GM18867 (cell line): Measurements from ENCODE around the gene BLM.
"Not testable (repeated sequence)": the region's sequence is repeated elsewhere in the genome, so short reads cannot be mapped to it uniquely, and the experiment has no call there.

Experiments used
- ATAC-seq: cut with Tn5 transposase; IDR thresholded peaks from one replicate; pipeline ENCODE4 v1.9.1; 2021; ENCODE audit warnings: mild to moderate bottlenecking, moderate library complexity; ENCODE audit not compliant: unreplicated experiment

Gene BLM

DNA sequence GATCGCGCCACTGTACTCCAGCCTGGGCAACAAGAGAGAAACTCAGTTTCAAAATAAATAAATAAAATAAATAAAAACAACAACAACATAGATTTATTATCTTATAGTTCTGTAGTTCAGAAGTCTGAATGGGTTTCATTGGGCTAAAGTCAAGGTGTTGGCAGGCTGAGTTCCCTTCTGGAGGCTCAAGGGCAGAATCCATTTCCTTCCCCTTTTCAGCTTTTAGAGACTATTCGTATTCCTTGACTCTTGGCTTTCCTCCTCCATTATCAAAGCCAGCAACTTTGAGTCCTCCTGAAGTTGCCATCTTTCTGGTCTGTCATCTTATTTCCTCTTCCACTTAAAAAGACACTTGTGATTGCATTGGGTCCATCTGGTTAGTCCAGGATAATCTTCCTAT lies 12.1 kb downstream of the BLM start:
- no peak for ATAC-seq

- no peak for ATAC-seq
These were observed 13.1 kb downstream of the BLM start for GRCh38 chr15:90730290-90730689.

- no peak for ATAC-seq
These were observed 18.8 kb downstream of the BLM start for GRCh38 chr15:90735923-90736322.

GRCh38 chr15:90740545-90740944 lies 23.4 kb downstream of the BLM start:
- not testable (repeated sequence) for ATAC-seq

DNA sequence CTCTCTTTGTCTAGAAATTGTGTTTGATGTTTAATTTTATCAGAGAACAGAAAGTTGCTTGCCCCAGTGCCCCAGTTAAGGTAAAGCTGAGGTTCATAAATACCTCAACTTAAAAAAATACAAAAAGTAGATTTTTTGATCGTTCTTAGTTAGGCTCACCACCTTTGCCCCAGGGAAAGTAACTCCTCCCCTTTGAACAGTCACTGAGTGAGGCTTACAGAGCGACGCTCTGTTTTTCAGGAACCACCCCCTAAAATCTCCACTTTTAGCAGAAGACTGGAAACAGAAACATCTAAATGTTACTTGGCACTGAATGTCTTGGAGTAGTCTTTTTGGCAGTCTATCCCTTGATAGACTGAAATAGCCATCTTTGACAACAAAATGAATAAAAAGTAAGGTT lies 24.9 kb downstream of the BLM start:
- no peak for ATAC-seq

DNA sequence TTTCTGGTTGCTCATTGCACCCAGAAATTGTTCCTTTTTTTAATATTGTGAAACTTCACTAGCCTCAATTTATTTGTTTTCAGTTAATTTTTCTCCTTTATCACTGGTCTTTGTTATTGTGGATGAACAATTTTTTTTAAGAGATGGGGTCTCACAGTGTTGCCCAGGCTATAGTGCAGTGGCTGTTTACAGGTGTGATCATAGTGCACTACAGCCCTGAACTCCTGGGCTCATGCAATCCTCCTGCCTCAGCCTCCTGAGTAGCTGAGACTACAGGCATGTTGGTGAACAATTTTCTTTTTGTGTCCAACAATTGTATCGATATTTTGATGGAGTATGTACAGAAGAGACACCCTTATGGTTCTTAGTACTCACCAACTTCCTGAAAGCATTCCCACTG lies 26.3 kb downstream of the BLM start:
- ATAC-seq, result no peak

GRCh38 chr15:90744759-90745402 lies 27.7 kb downstream of the BLM start:
- no peak for ATAC-seq

GRCh38 chr15:90749754-90750153 lies 32.6 kb downstream of the BLM start:
- peak; percentile 66 for ATAC-seq

DNA sequence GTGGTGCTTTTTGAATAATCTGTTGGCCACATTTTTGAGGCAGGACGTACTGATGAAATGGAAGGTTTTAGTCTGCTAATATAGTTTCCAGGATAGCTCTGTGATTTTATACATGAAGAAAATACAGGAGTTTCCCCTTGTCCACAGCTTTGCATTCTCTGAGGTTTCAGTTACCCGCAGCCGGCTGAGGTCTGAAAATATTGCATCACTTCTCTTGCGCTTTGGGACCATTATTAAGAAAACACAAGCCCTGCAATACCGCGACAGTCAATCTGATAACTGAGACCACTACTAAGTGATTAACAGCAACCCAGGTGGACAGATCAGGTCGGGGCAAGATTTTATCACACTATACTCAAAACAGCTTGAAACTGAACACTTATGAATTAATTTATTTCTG lies 33.0 kb downstream of the BLM start:
- ATAC-seq, result no peak

DNA sequence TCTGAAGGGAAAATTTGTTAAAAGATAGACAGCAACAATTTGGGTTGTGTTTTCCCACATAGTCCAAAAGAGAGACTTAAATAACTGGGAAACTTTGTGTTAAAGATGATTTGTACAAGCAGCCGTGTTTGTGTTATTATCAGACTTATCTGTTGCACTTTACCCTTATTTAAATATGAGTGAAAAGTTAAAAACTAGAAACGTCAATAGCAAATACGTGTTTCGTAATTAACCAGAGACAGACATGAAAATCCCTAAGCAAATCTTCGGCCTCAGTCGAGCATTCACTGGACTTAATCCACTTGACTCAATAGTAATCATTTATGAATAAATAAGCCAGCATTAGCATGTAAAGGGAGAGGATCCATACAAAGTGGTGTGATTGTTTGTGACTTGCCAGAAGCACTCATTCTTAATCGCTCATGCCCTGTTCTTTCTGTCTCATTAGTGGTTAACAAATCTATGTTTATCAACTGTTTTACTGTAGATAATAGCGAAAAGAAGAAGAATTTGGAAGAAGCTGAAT lies 34.2 kb downstream of the BLM start:
- no peak for ATAC-seq

DNA sequence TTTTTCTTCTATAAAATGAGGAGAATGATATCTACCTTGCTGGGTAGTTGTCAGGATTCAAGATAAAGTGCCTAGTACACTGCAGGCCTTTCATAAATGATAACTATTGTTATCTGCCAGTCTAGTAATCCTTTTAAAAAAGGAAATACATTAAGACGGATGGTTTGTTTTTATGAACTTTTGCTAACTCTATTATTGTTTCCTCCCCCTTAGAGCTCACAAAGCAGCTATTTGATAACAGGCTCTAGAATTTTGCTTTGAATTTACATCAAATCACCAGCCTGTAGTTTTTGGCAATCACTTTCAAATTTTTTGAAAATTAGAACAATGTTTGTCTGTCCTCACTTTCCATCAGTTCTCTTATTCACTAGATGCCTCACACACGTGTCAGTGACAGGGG lies 39.8 kb downstream of the BLM start:
- no peak for ATAC-seq

DNA sequence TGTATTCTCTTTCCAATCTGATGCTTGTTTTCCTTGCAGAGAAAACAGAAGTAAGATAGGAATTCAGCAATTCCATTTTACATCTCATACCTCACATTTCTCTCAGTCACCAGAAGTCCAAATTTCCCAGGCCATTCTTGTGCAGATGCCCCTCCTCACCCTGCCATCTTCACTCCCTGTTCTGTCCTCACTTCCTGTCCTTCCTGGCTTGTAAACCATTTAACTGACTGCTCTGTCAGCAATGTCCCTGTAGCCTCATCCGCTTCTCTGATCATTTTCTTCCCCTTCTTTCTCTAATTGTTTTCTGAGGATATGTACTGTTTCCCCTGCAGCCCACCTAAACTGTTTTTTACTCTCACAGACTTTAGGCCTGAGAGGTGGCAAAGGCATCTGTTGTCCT lies 40.3 kb downstream of the BLM start:
- no peak for ATAC-seq

- no peak for ATAC-seq
These were observed 43.6 kb downstream of the BLM start for GRCh38 chr15:90760661-90761232.

- no peak for ATAC-seq
These were observed 44.5 kb downstream of the BLM start for GRCh38 chr15:90761629-90762028.

- no peak for ATAC-seq
These were observed 45.0 kb downstream of the BLM start for GRCh38 chr15:90762109-90762508.

DNA sequence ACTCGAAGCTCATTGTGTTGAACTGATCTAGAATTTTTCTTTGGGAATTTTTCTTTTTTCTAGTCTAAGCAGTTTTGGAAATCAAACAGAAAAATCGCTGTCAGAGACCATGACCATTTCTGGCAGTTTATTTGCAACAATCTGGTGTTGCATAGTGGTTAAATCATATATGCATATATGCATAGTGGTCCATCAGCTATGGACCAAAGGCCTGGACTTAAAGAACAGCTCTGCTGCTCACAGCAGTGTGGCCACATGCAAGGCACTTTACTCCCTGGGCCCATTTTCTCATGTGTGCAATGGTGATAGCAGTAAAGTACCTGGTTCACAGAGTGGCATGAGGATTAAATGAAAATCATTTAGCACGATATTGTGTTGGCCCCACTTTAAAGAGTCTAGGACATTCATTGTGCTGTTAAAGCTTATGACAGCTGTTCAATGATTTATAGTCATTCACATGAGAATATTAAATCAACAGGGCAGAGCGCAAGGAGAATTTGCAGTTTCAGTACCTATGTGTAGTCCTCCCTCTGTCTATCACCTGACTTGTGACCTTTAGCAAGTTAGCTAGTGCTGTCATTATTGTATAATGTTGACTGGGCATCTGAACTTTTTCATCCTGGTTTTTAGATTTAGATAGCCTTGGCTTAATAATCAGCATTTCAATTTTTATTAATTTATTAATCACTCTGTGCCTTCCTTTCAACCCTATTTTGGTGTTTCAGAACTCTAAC lies 46.4 kb downstream of the BLM start:
- ATAC-seq, result no peak

DNA sequence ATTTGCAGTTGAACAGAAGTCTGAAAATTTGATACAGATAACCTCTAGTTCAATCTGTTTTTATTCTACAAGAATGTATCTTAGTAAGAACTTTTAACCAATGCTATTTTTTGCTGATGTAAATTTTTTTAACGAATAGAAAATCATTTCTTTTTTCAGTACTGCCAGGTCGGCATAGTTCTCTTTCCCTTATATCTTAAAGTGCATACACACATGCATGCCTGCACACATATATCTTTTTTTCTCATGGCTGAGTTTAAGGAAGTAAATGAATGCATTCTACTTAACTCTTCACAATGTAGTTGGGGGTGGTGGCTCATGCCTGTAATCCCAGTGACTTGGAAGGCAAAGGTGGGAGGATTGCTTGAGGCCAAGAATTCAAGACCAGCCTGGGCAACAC lies 48.4 kb downstream of the BLM start:
- ATAC-seq, result no peak

DNA sequence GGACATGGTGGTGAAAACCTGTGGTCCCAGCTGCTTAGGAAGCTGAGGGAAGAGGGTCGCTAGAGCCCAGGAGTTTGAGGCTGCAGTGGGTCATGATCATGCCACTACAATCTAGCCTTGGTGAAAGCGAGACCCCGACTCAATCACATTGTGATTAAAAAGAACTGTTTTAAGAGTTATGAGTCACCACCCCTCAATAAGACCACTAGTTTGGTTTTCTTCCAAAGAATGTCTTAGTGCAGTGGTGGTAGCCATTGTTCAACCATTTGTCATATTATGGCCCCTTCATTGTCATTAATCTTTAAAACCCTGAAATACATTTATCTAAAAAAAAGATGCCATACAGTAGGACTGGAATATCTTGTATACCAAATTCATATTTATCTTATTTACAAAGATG lies 48.8 kb downstream of the BLM start:
- no peak for ATAC-seq

DNA sequence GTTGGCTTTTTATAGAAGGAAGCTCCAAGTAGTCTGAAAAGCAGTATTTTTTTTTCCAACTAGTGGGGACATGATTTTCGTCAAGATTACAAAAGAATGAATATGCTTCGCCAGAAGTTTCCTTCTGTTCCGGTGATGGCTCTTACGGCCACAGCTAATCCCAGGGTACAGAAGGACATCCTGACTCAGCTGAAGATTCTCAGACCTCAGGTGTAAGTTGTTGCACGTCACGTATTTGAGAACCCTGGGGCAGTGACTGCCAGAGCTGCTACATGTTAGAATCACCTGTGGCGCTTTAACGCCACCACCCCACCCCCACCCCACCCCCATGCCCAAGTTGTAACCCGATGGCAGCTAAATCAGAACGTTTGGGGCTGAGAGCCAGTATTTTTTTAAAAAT lies 52.2 kb downstream of the BLM start:
- no peak for ATAC-seq

DNA sequence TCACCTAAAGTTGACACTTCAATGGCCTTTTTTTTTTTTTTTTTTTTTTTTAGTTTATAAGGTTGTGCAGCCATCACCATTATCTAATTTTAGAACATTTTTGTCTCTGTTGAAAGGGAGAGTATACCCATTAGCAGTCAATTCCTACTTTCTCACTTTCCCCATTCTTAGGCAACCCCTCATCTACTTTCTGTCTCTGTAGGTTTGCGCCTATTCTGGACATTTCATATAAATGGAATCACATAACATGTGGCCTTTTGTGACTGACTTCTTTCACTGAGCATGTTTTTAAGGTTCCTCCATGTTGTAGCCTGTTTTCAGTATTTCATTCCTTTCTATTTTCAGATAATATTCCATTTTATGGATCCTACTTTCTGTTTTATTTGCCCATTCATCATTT lies 56.3 kb downstream of the BLM start:
- ATAC-seq, result no peak

DNA sequence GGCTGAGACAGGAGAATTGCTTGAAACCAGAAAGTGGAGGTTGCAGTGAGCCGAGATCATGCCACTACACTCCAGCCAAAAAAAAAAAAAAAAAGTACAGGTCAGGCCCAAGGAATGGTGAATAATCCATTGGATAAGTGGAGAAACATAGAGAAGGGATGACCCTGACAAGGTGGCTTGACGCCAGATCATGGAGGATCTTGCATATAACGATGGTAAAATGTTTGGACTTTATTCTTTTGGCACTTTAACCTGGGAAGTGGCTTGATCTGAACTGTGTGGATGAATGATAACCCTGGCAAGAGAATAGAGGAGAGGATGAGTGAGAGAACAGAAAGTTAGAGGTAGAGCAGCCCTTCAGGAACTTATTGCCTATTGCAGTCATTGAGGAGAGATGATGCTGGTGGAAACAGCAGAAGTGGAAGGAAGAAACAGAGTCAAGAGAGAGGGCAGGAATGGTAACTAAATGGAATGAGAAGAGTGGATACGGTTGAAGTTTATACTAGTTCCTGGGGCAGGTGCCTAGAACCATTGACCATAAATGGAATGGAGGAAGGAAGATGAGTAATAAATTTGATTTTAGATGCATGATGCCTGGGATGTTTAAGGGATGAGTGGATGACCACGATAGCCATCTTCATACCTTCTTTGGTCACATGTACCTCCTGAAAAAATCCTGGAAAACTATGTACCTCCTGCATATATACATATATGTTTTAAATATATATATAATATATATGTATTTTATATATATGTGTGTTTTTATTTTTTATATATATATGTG lies 57.8 kb downstream of the BLM start:
- ATAC-seq, result no peak
